Muscle of leg (tissue), 11 donors: ENCODE data around the gene FAM76B. TPM values are rescaled to one million over a fixed set of nuclear protein-coding genes. Genes with fewer than 3 reads are reported as not detected.

ENCODE experiments used
- DNase-seq: peaks from one replicate; pipeline ENCODE4 v3.0.0; 2013
- H3K27ac ChIP-seq: one replicate; pipeline ENCODE4 v1.5.1; 2013; ENCODE audit warnings: mild to moderate bottlenecking, low read length, control low read depth
- H3K27me3 ChIP-seq: one replicate; pipeline ENCODE4 v1.6.1; 2013; ENCODE audit warnings: low read length; ENCODE audit not compliant: control insufficient read depth, insufficient read depth
- H3K36me3 ChIP-seq: one replicate; pipeline ENCODE4 v1.6.1; 2013; ENCODE audit warnings: low read length; ENCODE audit not compliant: control insufficient read depth, insufficient read depth
- H3K4me1 ChIP-seq: one replicate; pipeline ENCODE4 v1.6.1; 2013; ENCODE audit warnings: low read length; ENCODE audit not compliant: control insufficient read depth, insufficient read depth
- H3K4me3 ChIP-seq: one replicate; pipeline ENCODE4 v1.5.1; 2013; ENCODE audit warnings: low read length, control low read depth
- H3K9me3 ChIP-seq: replicated peaks from 2 replicates; pipeline ENCODE4 v1.6.1; 2013; ENCODE audit warnings: low read depth, low read length; ENCODE audit not compliant: control insufficient read depth
- WGBS: methylation state at CpG from one replicate; pipeline ENCODE4 v1.1.5; 2013; ENCODE audit warnings: missing lambda C conversion rate; ENCODE audit not compliant: insufficient coverage; 5-methylcytosine and 5-hydroxymethylcytosine counted together
- polyA plus RNA-seq, 8 donors: library from polyadenylated mRNA; unstranded; fragments of 120-200 nt; gene quantifications; one replicate each; pipeline versions ENCODE4 v1.2.1 to v1.2.3, GENCODE V29; 2013; ENCODE audit warnings: inconsistent platforms in 1 of 8, low replicate concordance in 1 of 8; ENCODE audit not compliant: insufficient read length in 8 of 8, insufficient read depth in 1 of 8
- total RNA-seq: library from RNA; stranded (reverse); fragments of 120-200 nt; gene quantifications from one replicate; pipeline ENCODE4 v1.2.4, GENCODE V29; 2013

Gene FAM76B
- total and polyA plus RNA-seq, 9 donors, result 16.3 to 24.9 (median 21.8) TPM

- H3K4me1 ChIP-seq, result no peaks in the 10 kb centered on the region
- H3K4me3 ChIP-seq, result no peak overlapping the region
- H3K9me3 ChIP-seq, result no peaks in the 10 kb centered on the region
- WGBS, result 61% methylated on average over 2 of the region's 2 CpGs
- no peak overlapping the region for H3K27ac ChIP-seq
- no peaks in the 10 kb centered on the region for H3K27me3 ChIP-seq
- no peaks in the 10 kb centered on the region for H3K36me3 ChIP-seq
- no peak for DNase-seq
Observed at GRCh38 chr11:95768521-95768920, 21.1 kb downstream of the FAM76B start.

GRCh38 chr11:95767498-95767897, 22.1 kb downstream of the FAM76B start:
- Histone ChIP-seq H3K9me3 (no peaks in the 10 kb centered on the region), H3K27me3 (no peaks in the 10 kb centered on the region), H3K36me3 (no peaks in the 10 kb centered on the region), H3K27ac (no peak overlapping the region), H3K4me1 (no peaks in the 10 kb centered on the region), H3K4me3 (no peak overlapping the region)
- peak; percentile 12 for DNase-seq
- no CpG with 5 or more reads among the region's 1 CpG for WGBS

GRCh38 chr11:95766701-95767100, 22.9 kb downstream of the FAM76B start:
- DNase-seq, result no peak
- no peaks in the 10 kb centered on the region for H3K27me3 ChIP-seq

GRCh38 chr11:95764267-95764898, 25.2 kb downstream of the FAM76B start:
- Histone ChIP-seq H3K36me3 (no peaks in the 10 kb centered on the region), H3K4me1 (peaks cover 5% of the 10 kb centered on the region), H3K27ac (no peak overlapping the region), H3K9me3 (no peaks in the 10 kb centered on the region), H3K4me3 (no peak overlapping the region), H3K27me3 (no peaks in the 10 kb centered on the region)
- DNase-seq, result peak; percentile 80
- no CpG with 5 or more reads among the region's 4 CpGs for WGBS

More at GRCh38 chr11:95766701-95767100, 22.9 kb downstream of the FAM76B start:
- no CpG with 5 or more reads among the region's 3 CpGs for whole genome bisulfite sequencing
- Histone ChIP-seq H3K27ac (no peak overlapping the region), H3K4me3 (no peak overlapping the region), H3K9me3 (no peaks in the 10 kb centered on the region), H3K4me1 (no peaks in the 10 kb centered on the region), H3K36me3 (no peaks in the 10 kb centered on the region)

GRCh38 chr11:95762534-95762933, 27.0 kb downstream of the FAM76B start:
- WGBS, result no CpG with 5 or more reads among the region's 3 CpGs
- Histone ChIP-seq H3K27me3 (no peaks in the 10 kb centered on the region), H3K36me3 (no peaks in the 10 kb centered on the region), H3K27ac (no peak overlapping the region), H3K9me3 (no peaks in the 10 kb centered on the region), H3K4me1 (peaks cover 5% of the 10 kb centered on the region), H3K4me3 (no peak overlapping the region)
- DNase-seq, result no peak

GRCh38 chr11:95760941-95761340, 28.6 kb downstream of the FAM76B start:
- H3K27ac ChIP-seq, result peak overlapping the region; percentile 52
- DNase-seq, result peak; percentile 75
- 17% methylated on average over 1 of the region's 1 CpG for WGBS

GRCh38 chr11:95751515-95751914, 38.1 kb downstream of the FAM76B start:
- no peak for DNase-seq
- Histone ChIP-seq H3K9me3 (no peaks in the 10 kb centered on the region), H3K27me3 (no peaks in the 10 kb centered on the region), H3K4me3 (no peak overlapping the region), H3K36me3 (no peaks in the 10 kb centered on the region), H3K27ac (no peak overlapping the region), H3K4me1 (no peaks in the 10 kb centered on the region)
- 80% methylated on average over 1 of the region's 1 CpG for WGBS

More at GRCh38 chr11:95760941-95761340, 28.6 kb downstream of the FAM76B start:
- H3K4me3 ChIP-seq, result no peak overlapping the region
- H3K27me3 ChIP-seq, result no peaks in the 10 kb centered on the region
- H3K4me1 ChIP-seq, result peaks cover 5% of the 10 kb centered on the region
- H3K9me3 ChIP-seq, result no peaks in the 10 kb centered on the region
- H3K36me3 ChIP-seq, result no peaks in the 10 kb centered on the region

GRCh38 chr11:95750101-95750500, 39.5 kb downstream of the FAM76B start:
- H3K4me1 ChIP-seq, result no peaks in the 10 kb centered on the region
- WGBS, result no CpG with 5 or more reads among the region's 1 CpG
- H3K4me3 ChIP-seq, result no peak overlapping the region
- no peaks in the 10 kb centered on the region for H3K36me3 ChIP-seq
- no peak overlapping the region for H3K27ac ChIP-seq
- no peak for DNase-seq
- no peaks in the 10 kb centered on the region for H3K27me3 ChIP-seq
- no peaks in the 10 kb centered on the region for H3K9me3 ChIP-seq

- H3K36me3 ChIP-seq, result no peaks in the 10 kb centered on the region
- H3K9me3 ChIP-seq, result no peaks in the 10 kb centered on the region
- no peak overlapping the region for H3K27ac ChIP-seq
- H3K4me3 ChIP-seq, result no peak overlapping the region
- H3K27me3 ChIP-seq, result no peaks in the 10 kb centered on the region
- H3K4me1 ChIP-seq, result peaks cover under 1% of the 10 kb centered on the region
- no peak for DNase-seq
- no CpG with 5 or more reads among the region's 1 CpG for WGBS
Observed at GRCh38 chr11:95739108-95739938, 50.3 kb downstream of the FAM76B start.

GRCh38 chr11:95736809-95737208, 52.8 kb downstream of the FAM76B start:
- Histone ChIP-seq H3K9me3 (no peaks in the 10 kb centered on the region), H3K27me3 (no peaks in the 10 kb centered on the region), H3K36me3 (no peaks in the 10 kb centered on the region), H3K4me1 (peaks cover 4% of the 10 kb centered on the region), H3K4me3 (no peak overlapping the region), H3K27ac (no peak overlapping the region)
- no CpG with 5 or more reads among the region's 2 CpGs for WGBS
- no peak for DNase-seq
